GM10248 (cell line): ENCODE data around the gene RASL10A.

Source experiments
- CTCF ChIA-PET: fragments of 300-600 bp; sonication (Branson Sonifier 250); formaldehyde crosslinking; extraction: SDS; loops from one replicate; lab custom pipeline; 2021; ENCODE audit warnings: antibody characterized with exemption; lab: Yijun Ruan, JAX
- POLR2A ChIA-PET: fragments of 350-650 bp; sonication (Branson Sonifier 250); formaldehyde crosslinking; extraction: SDS; loops from one replicate; lab custom pipeline; 2020; ENCODE audit warnings: antibody characterized with exemption; lab: Yijun Ruan, JAX
- DNase-seq: peaks from one replicate; pipeline ENCODE4 v3.0.0; 2012; ENCODE audit errors: extremely low spot score
- CTCF ChIP-seq: IDR thresholded peaks from 2 replicates; pipeline ENCODE4 v1.5.1; 2012; ENCODE audit warnings: mild to moderate bottlenecking, low read depth; ENCODE audit errors: extremely low read depth, missing control alignments, control extremely low read depth

RASL10A gene

GRCh38 chr22:29340566-29340965 lies 25.1 kb upstream of the RASL10A start:
- ChIA-PET CTCF (interaction anchor here (1.6 kb wide), 1 partner anchor 10 kb away, joined by 3 read pairs; no protein-coding TSS in a partner anchor), POLR2A (interaction anchor here (0.5 kb wide), 1 partner anchor 113 kb away, joined by 3 read pairs; no protein-coding TSS in a partner anchor)
- TF ChIP-seq CTCF: no peak
- no peak for DNase-seq

DNA sequence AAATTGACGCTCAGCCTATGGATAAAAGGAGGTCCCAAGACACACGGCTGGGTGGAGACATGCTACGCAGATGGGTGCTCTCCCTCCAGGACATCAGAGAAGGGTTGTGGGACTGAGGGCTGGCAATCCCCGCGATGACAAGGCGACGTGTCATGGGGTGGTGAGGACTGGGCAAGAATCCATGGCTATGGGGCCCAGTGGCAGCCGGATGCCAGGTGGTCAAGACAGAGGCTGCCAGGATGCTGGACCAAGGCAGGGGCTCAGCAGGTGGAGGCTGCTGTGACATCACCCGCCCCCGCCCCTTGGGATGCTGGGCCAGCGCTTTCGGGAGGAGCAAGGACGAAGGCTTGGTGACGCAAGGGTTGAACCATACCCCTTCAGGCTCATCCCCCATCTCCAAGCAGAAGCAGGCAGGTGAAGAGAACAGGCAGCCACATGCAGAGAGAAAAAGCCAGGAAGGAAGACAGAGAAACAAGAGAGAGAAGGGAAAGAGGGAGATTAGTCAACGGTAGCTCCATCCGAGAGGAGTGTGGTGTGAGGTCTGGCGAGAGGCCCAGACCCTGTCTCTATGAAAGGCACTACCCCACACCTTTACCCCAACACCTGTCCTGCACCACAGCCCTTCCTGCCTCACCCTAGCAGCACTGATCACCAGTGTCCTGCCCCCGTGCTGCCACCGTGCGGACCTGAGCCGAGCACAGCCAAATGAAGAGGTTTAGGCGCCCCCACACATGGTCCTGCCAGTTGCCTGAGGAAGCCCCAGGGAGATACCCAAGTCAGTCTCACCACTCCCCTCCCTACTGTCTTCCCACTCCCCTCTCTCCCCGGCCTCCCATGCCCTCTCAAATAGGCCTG lies 24.1 kb upstream of the RASL10A start:
- no peak for DNase-seq
- ChIA-PET CTCF (interaction anchor here (1.6 kb wide), 1 partner anchor 9 kb away, joined by 3 read pairs; no protein-coding TSS in a partner anchor), POLR2A (interaction anchor here (0.5 kb wide), 1 partner anchor 112 kb away, joined by 3 read pairs; no protein-coding TSS in a partner anchor)

DNA sequence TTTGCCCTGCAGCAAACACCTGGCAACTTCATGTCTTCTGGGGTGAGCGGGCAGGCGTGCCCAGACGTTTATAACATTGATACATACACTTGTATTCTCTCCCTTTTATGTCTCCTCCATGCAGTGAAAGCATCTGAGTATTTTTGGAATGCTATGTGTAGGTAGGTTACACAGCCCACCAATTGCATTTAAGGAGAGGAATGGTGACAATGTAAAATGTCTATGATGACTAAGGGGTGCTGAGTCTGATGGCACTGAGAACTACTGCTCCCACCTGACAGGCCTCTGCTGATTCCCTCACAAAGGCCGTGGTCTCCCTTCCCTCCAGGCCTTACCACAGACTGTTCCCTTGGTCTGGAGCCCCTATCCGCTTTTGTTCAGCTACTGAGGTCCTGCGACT lies 22.9 kb upstream of the RASL10A start:
- no peak for DNase-seq
- TF ChIP-seq CTCF: no peak
- ChIA-PET POLR2A (no interaction called here), CTCF (no interaction called here)

More for the DNA sequence above, 24.1 kb upstream of the RASL10A start:
- TF ChIP-seq CTCF: no peak

- POLR2A ChIA-PET: no interaction called here
- no peak for DNase-seq
- CTCF ChIA-PET: interaction anchor here (1.0 kb wide), 1 partner anchor 13 kb away, joined by 3 read pairs; no protein-coding TSS in a partner anchor
- TF ChIP-seq CTCF: no peak
Observed at GRCh38 chr22:29337631-29338284, 22.3 kb upstream of the RASL10A start.

DNA sequence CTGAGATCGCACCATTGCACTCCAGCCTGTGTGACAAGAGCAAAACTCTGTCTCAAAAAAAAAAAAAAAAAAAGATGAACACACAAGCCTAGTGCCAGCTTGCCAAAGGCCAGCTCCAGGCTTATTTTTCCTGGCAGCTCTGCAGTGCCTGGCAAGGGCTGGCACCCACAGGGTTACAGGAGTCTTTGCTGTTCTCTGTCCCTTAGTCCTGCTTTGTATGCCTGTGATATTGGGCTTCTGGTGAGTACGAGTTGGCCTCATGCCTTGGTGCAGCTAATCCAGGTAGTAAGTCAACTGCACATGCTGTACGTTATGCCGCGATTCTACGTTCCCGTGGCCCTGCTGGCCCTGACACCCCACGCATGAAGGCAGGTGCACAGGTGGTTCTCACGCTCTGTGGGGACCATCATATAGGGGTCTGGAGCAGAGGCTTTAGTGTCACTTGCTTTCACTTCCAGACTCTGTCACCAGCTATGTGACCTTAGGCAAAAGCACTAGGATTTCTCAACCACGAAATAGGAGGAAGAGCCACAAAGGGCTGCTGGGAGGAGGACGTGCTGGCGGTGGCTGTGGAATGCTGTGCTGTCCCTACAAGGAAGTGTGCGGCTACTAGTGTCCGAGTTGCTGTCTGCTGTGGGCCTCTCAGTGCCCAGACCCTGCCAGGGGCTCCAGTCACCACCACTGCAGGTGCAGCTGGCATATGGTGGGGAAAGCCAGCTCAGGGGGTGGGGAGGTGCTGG lies 21.4 kb upstream of the RASL10A start:
- DNase-seq: no peak
- CTCF ChIA-PET: interaction anchor here (0.7 to 1.0 kb wide), 2 partner anchors 12 kb away, joined by 3 read pairs; no protein-coding TSS in a partner anchor
- POLR2A ChIA-PET: no interaction called here
- no peak for TF ChIP-seq CTCF

DNA sequence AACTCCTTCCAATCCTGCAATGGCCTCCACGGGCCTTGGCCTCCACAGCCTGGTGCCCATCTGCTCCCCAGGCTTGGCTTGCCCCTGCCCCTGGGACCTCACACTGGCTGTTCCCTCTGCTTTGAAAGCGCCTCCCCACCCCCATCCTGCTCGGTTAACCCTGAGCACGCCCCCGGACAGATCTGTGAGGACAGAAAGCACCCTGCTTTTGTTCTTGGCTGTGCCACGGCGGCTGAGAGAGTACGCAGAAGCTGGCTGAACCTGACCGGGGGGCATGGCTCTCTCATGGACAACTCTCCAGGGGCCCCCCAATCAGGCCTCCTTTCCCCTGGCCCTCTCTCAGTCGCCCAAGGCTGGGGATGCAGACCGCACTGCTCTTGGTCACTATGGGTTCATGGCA lies 20.2 kb upstream of the RASL10A start:
- POLR2A ChIA-PET: interaction anchor here (0.7 kb wide), 1 partner anchor 214 kb away, joined by 11 read pairs; no protein-coding TSS in a partner anchor
- CTCF ChIA-PET: no interaction called here
- no peak for DNase-seq
- TF ChIP-seq CTCF: no peak
